Putamen (tissue), 1 donor: ENCODE measurements around the gene HLA-G.

ENCODE experiments used
- DNase-seq: peaks from one replicate; pipeline ENCODE4 v3.0.0-alpha.2; 2016; ENCODE audit warnings: low spot score

The HLA-G gene

GRCh38 chr6:29818892-29819291, 8.7 kb upstream of the HLA-G start:
- no peak for DNase-seq

DNA sequence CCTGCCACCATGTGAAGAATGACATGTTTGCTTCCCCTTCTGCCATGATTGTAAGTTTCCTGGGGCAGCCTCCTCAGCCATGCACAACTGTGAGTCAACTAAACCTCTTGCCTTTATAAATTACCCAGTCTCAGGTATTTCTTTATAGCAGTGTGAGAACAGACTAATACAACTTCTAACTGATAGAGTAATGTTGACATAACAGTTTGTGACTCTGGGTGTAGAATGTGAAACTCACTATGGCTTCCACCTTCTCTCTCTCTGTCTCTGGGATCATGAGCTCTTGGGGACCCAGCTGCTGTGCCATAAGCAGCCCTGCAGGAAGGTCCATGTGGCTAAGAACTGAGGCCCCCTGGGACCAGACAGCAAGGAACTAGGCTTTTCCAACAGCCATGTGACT, 3.5 kb upstream of the HLA-G start:
- no peak for DNase-seq

DNA sequence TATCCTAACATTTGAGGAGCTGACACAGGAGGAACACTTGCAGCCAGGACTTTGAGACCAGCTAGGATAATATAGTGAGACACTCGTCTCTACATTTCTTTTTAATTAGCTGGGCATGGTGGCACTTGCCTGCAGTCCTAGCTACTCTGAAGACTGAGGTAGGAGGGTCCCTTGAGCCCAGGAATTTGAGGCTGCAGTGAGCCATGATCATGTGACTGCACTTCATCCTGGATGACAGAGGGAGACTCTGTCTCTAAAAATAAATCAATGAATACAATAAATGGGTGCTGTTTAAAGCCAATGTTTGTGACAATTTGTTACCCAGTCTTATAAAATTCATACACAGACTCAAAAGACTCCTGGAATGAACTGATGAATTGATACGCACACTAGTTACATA, 1.8 kb upstream of the HLA-G start:
- no peak for DNase-seq

DNA sequence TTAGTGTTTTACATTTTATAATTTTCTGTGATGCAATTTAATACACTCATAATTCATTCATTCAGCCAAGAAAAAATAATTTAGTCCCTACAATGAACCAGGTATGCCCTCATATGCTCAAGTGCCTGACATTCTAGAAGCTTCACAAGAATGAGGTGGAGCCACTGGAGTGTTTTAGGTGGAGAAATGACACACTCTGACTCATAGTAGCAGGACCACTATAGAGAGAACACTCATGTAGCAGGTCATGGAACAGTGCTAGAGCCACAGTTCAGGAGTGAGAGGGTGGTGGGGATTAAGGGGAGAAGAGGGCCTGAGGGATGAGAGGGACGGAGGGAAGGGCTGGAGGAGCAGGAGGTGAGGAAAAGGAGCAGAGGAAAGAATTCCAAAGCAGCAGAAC, 1.4 kb upstream of the HLA-G start:
- DNase-seq: no peak

- DNase-seq: no peak
Observed at GRCh38 chr6:29828471-29828797, 809 bp downstream of the HLA-G start.

- no peak for DNase-seq
Observed at GRCh38 chr6:29829766-29830165, 2.1 kb downstream of the HLA-G start.

GRCh38 chr6:29830409-29830808, 2.8 kb downstream of the HLA-G start:
- no peak for DNase-seq

DNA sequence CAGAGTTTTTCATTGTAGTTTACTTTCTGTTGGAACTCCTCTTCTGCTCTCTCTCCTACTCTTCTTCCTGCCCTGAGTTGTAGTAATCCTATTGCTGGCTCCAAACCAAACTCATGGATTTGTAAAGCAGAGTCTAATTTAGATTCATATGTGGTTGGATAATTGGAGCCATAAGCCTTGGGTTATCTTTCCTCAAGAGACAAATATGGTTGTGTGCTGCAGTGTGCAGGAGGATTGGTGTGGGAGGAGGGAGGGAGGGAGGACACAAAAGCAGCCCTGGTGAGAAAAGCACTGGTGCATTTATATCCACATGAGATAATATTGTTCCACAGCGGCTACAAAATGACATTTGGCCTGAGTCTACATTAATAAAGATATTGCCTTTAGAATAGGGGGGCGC, 4.2 kb downstream of the HLA-G start:
- DNase-seq: peak; percentile 19

DNA sequence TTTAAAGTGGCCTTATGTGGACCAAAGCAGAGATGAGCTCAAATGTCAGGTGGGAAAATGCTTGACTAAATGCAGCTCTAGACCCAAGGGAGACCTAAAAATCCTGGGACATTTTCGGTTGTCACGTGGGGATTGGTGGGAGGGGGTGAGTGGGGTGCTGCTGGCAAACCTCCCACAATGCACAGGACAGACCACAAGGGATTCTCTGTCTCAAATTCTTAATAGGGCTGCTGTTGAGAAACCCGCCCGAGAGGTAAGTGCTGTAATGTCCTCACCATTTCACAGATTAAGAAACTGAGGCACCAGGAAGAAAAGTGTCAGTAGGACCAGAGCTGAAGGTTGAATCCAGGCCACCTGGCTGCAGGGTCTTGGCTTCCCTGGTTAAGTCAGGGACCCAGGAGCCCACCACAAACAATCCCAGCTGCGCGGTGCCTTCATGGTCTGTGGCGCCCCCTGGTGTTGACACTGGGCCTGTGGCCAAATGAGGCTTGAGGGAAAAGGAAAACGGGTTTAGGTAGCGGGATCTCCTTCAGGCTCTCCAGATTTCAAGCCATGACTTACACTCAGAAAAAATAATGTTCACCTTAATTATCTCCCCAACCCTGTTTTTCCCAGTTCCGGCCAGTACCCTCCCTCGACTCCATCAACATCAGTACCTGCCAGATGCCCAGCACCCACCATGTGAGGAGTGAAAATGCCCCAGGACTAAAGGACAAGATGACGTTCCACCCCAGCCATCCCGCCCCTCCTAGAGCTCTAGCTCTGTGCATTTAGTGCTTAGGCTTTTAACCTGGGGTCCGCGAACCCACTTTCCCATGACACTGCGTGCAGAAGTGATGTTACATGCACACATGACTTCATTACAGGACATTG, 7.2 kb downstream of the HLA-G start:
- no peak for DNase-seq

GRCh38 chr6:29839917-29840316, 12.3 kb downstream of the HLA-G start:
- DNase-seq: no peak

DNA sequence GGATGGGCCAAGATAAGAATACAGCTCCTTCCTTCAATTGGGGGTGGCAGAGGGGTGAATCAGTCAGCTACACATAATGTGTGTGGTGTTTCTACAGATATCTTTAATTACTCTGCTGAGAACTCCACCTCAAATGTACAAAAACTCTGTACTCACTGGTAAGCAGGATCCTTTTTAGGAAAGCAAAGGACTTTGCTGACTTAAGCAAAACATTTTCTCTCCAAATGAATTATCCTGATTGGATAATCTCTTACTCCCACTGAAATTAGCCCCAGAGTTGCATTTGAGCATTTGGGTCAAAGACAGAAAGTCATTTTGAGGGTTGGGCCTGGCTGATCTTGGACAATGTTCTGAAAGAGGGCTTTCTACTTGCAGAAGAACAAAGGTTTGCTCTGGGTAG, 13.4 kb downstream of the HLA-G start:
- DNase-seq: no peak

DNA sequence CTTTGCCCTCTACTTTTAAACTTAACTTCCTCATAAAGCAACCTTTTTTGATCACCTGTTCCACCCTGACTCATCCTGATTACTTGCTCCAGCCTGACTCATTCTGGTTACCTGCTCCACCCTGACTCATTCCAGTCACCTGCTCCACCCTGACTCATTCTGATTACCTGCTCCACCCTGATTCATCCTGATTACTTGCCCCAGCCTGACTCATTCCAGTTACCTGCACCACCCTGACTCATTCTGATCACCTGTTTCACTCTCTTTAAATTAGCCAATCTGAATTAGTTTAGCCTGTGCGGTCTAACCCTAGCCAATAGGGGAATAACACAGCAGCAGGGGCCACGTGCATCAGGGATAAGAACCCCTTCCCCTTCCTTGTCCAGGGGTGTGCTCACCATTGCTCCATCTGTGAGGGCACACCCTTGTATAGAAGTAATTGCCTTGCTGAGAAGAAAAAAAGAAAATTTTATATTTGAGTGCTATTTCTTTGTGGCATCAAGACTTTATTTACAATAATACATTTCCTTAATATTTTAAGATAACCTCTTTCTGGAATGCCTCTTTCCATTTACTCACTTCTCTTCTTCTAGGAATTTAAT, 17.9 kb downstream of the HLA-G start:
- peak; percentile 64 for DNase-seq

GRCh38 chr6:29847871-29848630, 20.4 kb downstream of the HLA-G start:
- peak; percentile 55 for DNase-seq

GRCh38 chr6:29850011-29850553, 22.5 kb downstream of the HLA-G start:
- DNase-seq: no peak

DNA sequence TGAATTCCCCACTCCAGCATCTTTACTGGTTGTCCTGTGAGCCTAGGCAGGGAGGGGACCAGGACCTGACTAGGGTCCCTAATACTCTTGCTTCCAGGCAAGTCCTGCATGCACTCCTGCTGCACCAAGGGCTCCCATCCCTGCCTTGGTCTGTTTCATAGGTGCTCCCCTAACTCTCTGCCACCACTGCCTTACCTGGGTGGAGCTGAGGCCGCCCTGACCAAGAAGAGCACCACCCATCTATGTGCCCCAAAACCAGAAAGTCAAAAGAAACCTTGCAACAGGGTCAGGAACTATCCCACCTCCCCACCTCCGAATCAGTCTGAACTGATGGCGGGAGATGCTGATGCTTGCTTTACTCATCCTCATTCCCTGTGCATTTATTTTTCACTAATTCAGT, 23.6 kb downstream of the HLA-G start:
- DNase-seq: no peak

DNA sequence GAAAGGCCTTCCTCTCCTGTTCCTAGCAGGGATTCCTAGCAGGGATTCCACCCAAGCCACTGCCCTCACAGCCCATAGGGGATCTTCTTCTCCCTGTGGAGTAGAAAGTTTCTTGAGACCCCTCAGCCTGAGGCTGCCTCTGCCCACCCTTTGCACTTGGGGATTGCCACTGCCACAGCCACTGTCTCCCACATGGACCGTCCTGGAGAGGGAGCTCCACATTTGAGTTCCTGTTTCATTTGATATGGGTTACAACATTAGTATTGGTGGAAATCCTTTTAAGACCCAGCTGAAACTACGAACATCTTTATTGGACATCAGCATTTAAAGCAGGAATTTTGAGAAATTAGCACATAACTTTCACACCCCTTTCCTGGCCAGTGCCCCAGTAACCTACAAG, 25.6 kb downstream of the HLA-G start:
- DNase-seq: no peak

GRCh38 chr6:29858006-29858405, 30.4 kb downstream of the HLA-G start:
- no peak for DNase-seq

GRCh38 chr6:29861521-29862255, 34.1 kb downstream of the HLA-G start:
- DNase-seq: no peak

- no peak for DNase-seq
Observed at GRCh38 chr6:29864037-29864810, 36.6 kb downstream of the HLA-G start.

- DNase-seq: no peak
Observed at GRCh38 chr6:29865631-29866030, 38.0 kb downstream of the HLA-G start.

- DNase-seq: no peak
Observed at GRCh38 chr6:29870104-29870503, 42.5 kb downstream of the HLA-G start.
